DMS 273 treated with DMSO at 0.1 percent for 48 hours (cell line): ENCODE measurements around the gene AMN1.
"Not testable (repeated sequence)": the region's sequence is repeated elsewhere in the genome, so short reads cannot be mapped to it uniquely, and the experiment has no call there.

Experiments
- DNase-seq: peaks from one replicate; lab custom pipeline; 2025; lab: John Stamatoyannopoulos, UW

The AMN1 gene

GRCh38 chr12:31685801-31686200, 43.0 kb downstream of the AMN1 start:
- DNase-seq: no peak

- DNase-seq: peak; percentile 5
Measured at GRCh38 chr12:31682136-31682962, 46.5 kb downstream of the AMN1 start.

GRCh38 chr12:31672521-31672920, 56.3 kb downstream of the AMN1 start:
- no peak for DNase-seq

- not testable (repeated sequence) for DNase-seq
Measured at GRCh38 chr12:31669582-31669981, 59.2 kb downstream of the AMN1 start.

- DNase-seq: no peak
Measured at GRCh38 chr12:31669020-31669419, 59.8 kb downstream of the AMN1 start.

GRCh38 chr12:31664038-31664437, 64.8 kb downstream of the AMN1 start:
- DNase-seq: no peak

- DNase-seq: no peak
Measured at GRCh38 chr12:31663576-31663975, 65.2 kb downstream of the AMN1 start.

GRCh38 chr12:31662176-31662849, 66.5 kb downstream of the AMN1 start:
- no peak for DNase-seq

- DNase-seq: peak; percentile 79
Measured at GRCh38 chr12:31659087-31659942, 69.5 kb downstream of the AMN1 start, which contains the start of gene ETFBKMT. Gene ETFBKMT (plus strand): TSS chr12:31659688. CDS start chr12:31661954, 2,266 bp downstream.

GRCh38 chr12:31658471-31659086, 70.2 kb downstream of the AMN1 start:
- no peak for DNase-seq

GRCh38 chr12:31655792-31656191, 73.0 kb downstream of the AMN1 start:
- no peak for DNase-seq

GRCh38 chr12:31655208-31655607, 73.6 kb downstream of the AMN1 start:
- no peak for DNase-seq

- DNase-seq: no peak
Measured at GRCh38 chr12:31651893-31652521, 76.8 kb downstream of the AMN1 start.

GRCh38 chr12:31650918-31651317, 77.9 kb downstream of the AMN1 start:
- DNase-seq: no peak

- DNase-seq: no peak
Measured at GRCh38 chr12:31647086-31647491, 81.7 kb downstream of the AMN1 start.

GRCh38 chr12:31645924-31646323, 82.9 kb downstream of the AMN1 start:
- no peak for DNase-seq

GRCh38 chr12:31644536-31644935, 84.3 kb downstream of the AMN1 start:
- DNase-seq: no peak

- no peak for DNase-seq
Measured at GRCh38 chr12:31641509-31642090, 87.2 kb downstream of the AMN1 start.

- no peak for DNase-seq
Measured at GRCh38 chr12:31634620-31635019, 94.2 kb downstream of the AMN1 start.

- no peak for DNase-seq
Measured at GRCh38 chr12:31633464-31633863, 95.4 kb downstream of the AMN1 start.

- no peak for DNase-seq
Measured at GRCh38 chr12:31631809-31632208, 97.0 kb downstream of the AMN1 start.
